DMS79 (cell line): ENCODE results near the gene NTN5.
"Not testable (repeated sequence)": the region's sequence is repeated elsewhere in the genome, so short reads cannot be mapped to it uniquely, and the experiment has no call there.

Experiments
- DNase-seq: peaks from one replicate; lab custom pipeline; 2025; lab: John Stamatoyannopoulos, UW

Gene NTN5

DNA sequence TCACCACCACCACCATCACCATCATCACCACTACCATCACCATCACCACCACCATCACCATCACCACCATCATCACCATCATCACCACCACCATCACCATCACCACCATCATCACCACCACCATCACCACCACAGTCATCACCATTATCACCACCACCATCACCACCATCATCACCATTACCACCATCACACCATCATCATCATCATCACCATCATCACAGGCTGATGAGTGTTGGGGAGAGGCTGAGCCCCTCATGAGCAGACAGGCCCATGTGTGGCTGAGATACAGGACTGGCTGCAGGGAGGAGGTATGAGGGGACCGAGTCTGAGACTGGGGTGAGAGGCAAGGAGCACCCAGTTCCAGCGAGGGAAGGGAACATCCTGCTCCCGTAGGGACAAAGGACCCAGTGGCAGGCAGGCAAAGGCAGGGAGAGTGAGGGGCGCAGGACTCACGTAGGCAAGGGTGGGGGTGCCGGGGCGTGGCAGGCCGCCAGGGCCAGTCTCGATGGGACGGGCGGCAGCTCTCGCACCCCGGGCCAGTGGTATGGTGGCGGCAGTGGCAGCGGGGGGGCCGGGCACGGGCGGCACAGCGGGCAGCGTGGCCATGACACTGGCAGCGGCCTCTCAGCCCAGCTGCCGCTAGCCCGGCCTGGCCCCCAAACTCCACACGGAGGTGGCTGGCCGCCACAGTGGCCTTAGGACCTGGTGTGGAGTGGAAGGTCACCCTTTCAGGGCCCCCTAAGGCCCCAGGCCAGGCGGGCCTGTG lies 2.7 kb downstream of the NTN5 start:
- no peak for DNase-seq

DNA sequence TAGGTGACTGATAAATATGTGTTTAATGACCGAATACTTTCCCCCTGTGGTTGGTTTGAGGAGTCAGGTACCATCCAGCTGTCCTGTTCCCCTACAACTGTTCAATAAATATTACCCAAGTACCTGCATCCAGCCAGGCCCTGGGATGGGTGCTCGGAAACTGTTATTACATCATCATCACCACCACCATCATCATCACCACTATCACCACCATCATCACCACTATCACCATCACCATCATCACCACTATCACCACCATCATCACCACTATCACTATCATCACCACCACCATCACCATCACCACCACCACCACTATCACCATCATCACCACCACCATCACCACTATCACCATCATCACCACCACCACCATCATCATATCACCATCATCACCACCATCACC lies 4.1 kb downstream of the NTN5 start:
- no peak for DNase-seq

DNA sequence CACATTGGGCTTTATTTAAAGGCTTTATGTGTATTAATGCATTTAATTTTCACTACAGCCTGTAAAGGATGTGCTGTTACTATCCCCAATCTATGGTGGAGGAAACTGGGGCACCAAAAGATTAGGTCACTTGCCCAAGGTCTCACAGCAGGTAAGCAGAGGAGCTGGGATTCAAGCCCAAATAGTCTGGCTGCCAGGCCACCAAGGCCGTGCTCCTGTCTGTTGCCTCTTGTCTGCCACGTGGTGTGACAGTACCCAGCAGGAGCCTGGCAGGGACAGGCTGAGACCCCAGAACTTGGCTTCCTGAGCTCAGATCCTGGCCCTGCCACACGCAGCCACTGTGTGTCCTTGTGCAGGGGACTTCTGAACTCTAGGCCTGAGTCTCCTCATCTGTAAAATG lies 4.5 kb downstream of the NTN5 start:
- no peak for DNase-seq

DNA sequence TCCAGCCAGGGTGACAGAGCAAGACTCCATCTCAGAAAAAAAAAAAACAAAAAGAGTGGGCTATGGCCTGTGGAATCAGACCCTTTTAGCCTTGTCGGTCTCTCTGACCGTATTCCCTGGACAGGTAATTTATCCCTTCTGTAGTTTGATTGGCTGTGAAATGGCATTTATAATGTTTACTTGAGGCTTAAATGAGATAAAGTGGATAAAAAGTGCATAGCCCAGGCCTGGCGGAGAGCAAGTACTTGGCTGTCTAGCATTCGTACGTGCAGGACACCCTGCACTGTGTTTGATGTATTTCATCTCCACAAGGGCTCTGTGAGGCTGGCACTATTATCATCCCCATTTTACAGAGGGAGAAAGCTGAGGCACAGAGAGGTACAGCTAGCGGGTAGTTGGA lies 7.0 kb downstream of the NTN5 start:
- no peak for DNase-seq

DNA sequence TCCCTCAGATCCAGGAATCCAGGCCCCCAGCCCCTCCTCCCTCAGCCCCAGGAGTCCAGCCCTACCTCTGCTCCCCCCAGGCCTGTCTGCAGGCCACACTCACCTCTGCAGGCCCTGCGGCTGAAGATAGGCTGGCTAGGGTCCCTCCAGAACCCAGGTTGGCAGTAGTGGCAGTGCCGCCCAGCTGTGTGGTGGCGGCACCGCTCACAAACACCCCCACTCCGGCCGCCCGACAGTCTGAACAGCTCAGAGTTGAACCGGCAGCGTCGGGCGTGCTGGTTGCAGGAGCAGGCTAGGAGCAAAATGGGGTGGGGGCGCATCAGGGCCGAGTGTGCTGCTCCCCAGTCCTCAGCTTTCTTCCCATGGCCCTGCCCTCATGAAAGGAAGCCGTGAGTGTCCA lies 8.3 kb downstream of the NTN5 start:
- no peak for DNase-seq

GRCh38 chr19:48663667-48664066 lies 9.2 kb downstream of the NTN5 start:
- DNase-seq = no peak

DNA sequence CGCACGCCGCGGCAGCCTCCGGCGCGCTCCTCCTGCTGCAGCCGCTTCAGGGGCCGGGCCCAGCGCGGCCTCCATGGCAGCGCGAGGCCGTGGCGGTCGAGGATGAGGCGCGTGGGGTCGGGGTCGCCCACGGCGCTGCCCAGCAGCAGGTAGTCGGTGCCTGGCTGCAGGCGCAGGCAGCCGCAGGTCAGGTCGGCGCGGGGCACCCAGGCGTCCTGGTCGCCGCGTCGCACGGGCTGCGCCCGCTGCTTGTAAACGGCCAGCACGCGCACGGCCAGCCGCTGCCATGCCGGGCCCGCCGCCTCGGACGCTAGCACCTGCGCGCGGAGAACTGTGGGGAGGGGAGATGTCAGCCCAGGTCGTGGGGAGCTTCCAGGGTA lies 11.1 kb downstream of the NTN5 start:
- DNase-seq = no peak

- no peak for DNase-seq
Measured at GRCh38 chr19:48660852-48661710, 11.7 kb downstream of the NTN5 start.

DNA sequence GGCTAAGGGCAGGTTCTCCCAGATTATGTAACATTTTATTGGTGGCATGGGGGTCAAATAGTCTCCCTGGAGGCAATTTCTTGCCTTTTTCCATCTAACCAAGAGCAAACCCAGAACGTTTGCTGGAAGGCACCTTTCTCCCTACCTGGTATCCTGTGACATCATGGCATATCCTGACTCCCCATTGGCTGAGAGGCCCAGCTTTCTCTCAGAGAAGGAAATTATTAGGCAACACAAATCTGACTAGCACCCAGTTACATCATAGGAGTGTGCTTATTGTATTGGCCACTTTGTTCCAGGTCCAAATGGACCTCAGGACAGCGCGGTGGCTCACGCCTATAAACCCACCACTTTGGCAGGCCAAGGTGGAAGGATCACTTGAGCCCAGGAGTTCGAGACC lies 13.0 kb downstream of the NTN5 start:
- DNase-seq = no peak

- no peak for DNase-seq
Measured at GRCh38 chr19:48658483-48658882, 14.3 kb downstream of the NTN5 start.

DNA sequence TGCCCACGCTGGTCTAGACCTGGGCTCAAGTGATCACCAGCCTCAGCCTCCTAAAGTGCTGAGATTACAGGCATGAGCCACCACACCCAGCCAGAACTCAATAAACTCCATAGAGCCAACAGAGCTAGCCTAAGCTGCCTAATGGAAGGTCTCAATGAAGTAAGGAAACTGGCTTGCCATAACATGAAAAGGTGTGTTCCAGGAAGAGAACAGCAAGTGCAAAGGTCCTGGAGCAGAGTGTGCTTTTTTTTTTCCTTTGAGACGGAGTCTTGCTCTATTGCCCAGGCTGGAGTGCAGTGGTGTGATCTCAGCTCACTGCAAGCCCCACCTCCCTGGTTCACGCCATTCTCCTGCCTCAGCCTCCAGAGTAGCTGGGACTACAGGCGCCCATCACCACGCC lies 15.0 kb downstream of the NTN5 start:
- not testable (repeated sequence) for DNase-seq

GRCh38 chr19:48656840-48657474 lies 15.9 kb downstream of the NTN5 start:
- no peak for DNase-seq

GRCh38 chr19:48654299-48655059 lies 18.3 kb downstream of the NTN5 start:
- no peak for DNase-seq

DNA sequence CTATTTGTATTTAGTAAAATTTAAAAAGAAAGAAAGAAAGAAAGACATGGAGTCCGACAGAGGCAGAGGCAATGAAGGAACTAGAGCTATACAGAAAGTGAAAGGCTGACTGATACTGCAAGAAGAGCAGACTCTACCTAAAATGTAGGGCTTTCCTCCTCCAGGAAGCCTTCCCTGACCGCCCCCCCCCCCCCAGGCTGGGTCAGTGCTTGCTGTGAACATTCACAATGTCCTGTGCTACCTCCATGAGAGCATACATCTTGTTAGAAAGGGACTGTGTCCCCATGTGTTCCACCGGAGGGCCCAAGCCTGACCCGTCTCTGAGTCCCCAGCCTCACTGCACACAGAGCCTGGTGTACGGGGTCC lies 21.2 kb downstream of the NTN5 start:
- DNase-seq = no peak

DNA sequence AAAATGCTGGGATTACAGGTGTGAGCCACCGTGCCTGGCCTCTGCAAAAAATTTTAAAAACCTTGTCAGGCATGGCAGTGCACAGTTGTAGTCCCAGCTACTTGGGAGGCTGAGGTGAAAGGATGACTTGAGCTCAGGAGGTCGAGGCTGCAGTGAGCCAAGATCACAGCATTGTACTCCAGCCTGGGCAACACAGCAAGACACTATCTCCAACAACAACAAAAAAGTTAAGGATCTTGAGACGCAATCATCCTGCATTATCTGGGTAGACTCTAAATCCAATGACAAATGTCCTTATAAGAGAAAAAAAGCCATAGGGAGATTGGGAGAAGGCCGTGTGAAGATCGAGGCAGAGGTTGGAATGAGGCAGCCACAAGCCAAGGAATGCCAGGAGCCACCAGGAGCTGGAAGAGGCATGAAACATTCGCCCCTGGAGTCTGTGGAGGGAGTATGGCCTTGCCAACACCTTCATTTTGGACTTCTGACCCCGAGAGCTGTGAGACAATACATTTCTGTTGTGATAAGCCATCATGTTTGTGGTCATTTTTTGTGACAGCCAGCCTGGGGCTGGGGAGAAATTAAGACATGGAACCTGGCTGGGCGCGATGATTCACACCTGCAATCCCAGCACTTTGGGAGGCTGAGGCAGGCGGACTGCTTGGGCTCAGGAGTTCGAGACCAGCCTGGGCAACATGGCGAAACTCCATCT lies 21.7 kb downstream of the NTN5 start:
- DNase-seq = no peak

DNA sequence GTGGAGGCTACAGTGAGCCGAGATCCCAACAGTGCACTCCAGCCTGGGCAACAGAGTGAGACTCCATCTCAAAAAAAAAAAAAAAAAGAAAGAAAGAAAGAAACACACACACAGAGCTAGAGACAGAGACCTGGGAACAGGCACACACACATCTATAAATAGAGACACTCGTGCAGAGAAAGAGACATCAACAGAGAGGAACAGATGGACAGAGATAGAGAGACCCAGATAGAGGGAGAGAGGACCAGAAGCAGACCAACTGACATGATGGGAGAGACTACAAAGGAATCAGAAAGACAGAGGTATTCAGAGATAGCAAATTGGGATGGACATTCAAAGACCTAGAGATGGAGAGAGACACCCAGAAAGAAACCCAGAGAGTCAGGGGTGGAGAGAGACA lies 24.7 kb downstream of the NTN5 start:
- no peak for DNase-seq

DNA sequence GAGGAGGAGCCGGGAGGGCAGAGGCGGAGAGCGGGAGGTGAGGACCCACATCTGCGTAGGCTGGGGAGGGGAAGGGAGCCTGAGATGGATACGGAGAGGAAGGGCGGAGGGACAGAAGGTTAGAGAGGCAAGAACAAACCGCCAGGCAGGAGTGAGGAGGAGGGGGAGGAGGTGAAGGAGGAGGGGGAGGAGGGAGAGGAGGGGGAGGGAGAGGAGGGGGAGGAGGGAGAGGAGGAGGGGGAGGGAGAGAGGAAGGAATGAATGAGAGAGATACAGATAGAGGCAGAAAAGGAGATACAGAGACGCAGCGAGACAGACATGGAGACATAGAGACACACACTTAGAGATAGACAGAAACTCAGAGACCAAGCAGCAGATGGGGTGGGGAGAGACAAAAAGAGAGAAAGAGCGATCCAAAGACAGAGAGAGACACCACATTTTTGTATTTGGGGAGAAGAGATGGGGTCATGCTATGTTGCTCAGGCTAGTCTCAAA lies 26.0 kb downstream of the NTN5 start:
- no peak for DNase-seq

- DNase-seq = peak; percentile 78
Measured at GRCh38 chr19:48646001-48646721, 26.7 kb downstream of the NTN5 start, which contains the start of gene CA11. TSS of gene CA11 (minus strand) at chr19:48646187. CDS start at chr19:48645632, 555 bp downstream.

DNA sequence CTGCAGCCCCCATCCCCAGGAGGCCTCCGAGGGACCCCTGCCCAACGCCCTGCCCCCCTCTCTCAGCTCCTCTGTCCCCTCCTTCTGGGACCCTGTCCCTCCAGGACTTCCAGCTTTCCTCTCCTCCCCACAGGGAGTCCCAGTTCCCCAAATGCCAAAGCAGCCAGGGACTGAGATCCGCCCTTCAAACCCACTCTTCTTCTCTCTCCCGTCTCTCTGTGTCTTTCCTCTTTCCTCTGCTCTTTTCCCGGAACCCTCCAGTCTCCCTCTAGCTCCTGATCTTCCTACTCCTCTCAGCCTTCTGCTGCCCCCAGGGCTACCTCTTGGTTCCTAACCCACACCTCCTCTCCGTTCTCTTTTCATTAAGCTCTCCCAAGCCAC lies 27.2 kb downstream of the NTN5 start:
- no peak for DNase-seq

DNA sequence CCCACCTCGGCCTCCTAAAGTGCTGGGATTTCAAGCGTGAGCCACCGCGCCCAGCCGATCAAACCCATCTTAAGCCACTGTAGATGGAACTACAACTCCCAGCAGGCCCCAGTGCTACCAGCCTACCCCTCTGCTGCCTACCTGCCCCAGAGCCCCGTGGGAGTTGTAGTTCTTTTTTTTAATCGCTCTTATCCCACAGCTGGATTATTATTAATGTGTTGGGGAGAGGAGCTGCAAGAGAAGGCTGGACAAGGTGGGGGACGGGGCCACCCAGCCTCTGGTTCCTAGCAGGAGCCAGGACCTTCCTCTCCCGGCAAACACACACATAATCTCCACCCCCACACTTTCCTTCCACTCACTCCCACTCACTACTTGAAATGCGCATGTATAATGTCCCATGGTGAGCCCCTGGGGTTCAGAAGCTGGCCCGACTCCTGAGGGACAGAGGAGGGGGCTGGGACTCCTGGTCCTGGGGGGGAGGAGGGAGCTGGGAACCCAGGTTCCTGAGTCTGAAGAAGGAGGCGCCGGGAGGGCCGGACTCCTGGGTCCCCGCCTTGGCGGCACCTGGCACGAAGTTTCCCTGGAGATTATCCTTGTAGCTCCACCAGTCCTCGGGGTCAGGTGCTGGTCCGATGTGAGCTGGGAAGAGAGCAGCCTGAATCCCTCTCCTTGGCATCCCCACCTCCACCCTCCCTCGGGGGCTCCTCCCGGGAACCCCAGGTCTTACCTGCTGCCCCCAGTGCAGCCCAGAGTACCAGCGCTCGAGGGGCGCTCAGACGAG lies 27.8 kb downstream of the NTN5 start:
- DNase-seq = peak; percentile 73
